ENCODE results near the gene SLX1A.
"Not testable (repeated sequence)": the region's sequence is repeated elsewhere in the genome, so short reads cannot be mapped to it uniquely, and the experiment has no call there.

Gene SLX1A

GRCh38 chr16:30184891-30185682 is 8.6 kb upstream of the SLX1A start:
- no peak for DNase-seq

GRCh38 chr16:30185683-30186421 is 7.8 kb upstream of the SLX1A start:
- DNase-seq = no peak

GRCh38 chr16:30186444-30186781 is 7.3 kb upstream of the SLX1A start:
- DNase-seq = no peak

GRCh38 chr16:30186782-30187555 is 6.7 kb upstream of the SLX1A start:
- no peak for DNase-seq

GRCh38 chr16:30187556-30187865 is 6.2 kb upstream of the SLX1A start:
- DNase-seq = no peak

GRCh38 chr16:30187971-30188561 is 5.6 kb upstream of the SLX1A start:
- no peak for DNase-seq

- not testable (repeated sequence) for DNase-seq
Measured at GRCh38 chr16:30191158-30191557, 2.5 kb upstream of the SLX1A start.

- DNase-seq = not testable (repeated sequence)
Measured at GRCh38 chr16:30193098-30193497, 577 bp upstream of the SLX1A start.

- not testable (repeated sequence) for DNase-seq
Measured at GRCh38 chr16:30194172-30194925, 674 bp downstream of the SLX1A start.

GRCh38 chr16:30197001-30197400 is 3.3 kb downstream of the SLX1A start:
- not testable (repeated sequence) for DNase-seq

- DNase-seq = not testable (repeated sequence)
Measured at GRCh38 chr16:30199049-30199448, 5.4 kb downstream of the SLX1A start, which contains the start of gene SULT1A3. Gene SULT1A3, plus strand, starts transcription at chr16:30199255. Its CDS starts 1,474 bp downstream, at chr16:30200729.

- DNase-seq = not testable (repeated sequence)
Measured at GRCh38 chr16:30199608-30200343, 6.1 kb downstream of the SLX1A start.

GRCh38 chr16:30205541-30206236 is 12.0 kb downstream of the SLX1A start:
- not testable (repeated sequence) for DNase-seq

GRCh38 chr16:30206252-30206651 is 12.6 kb downstream of the SLX1A start:
- not testable (repeated sequence) for DNase-seq

- DNase-seq = not testable (repeated sequence)
Measured at GRCh38 chr16:30207063-30207704, 13.5 kb downstream of the SLX1A start.

GRCh38 chr16:30209032-30209431 is 15.4 kb downstream of the SLX1A start:
- not testable (repeated sequence) for DNase-seq

- not testable (repeated sequence) for DNase-seq
Measured at GRCh38 chr16:30211414-30211813, 17.7 kb downstream of the SLX1A start.

GRCh38 chr16:30217082-30217481 is 23.4 kb downstream of the SLX1A start:
- DNase-seq = not testable (repeated sequence)

Data from NCI-H446 (cell line).